Sigmoid colon (tissue), 4 donors: ENCODE data around the gene APPL1.

Source experiments
- CTCF ChIP-seq, 4 experiments: fragments of 450-650 bp in 3 of 4; fragments of 200-600 bp in 1 of 4; IDR thresholded peaks; one replicate each; pipeline ENCODE4 v1.5.1; 2016 to 2019; ENCODE audit warnings: antibody characterized with exemption in 4 of 4, mild to moderate bottlenecking in 3 of 4, moderate library complexity in 2 of 4
- POLR2A ChIP-seq, 2 donors: fragments of 450-650 bp; IDR thresholded peaks; one replicate each; pipeline ENCODE4 v1.6.1; 2016; ENCODE audit warnings: antibody characterized with exemption in 2 of 2, mild to moderate bottlenecking in 2 of 2, moderate library complexity in 2 of 2
- POLR2AphosphoS5 ChIP-seq, 4 donors: sonication (generic); formaldehyde crosslinking; IDR thresholded peaks; one replicate each; pipeline ENCODE4 v1.6.1; 2017; ENCODE audit warnings: antibody characterized with exemption in 4 of 4

GRCh38 chr3:57298041-57298440 is 70.5 kb downstream of the APPL1 start:
- TF ChIP-seq CTCF (IDR thresholded peaks at IDR 0.05) (no peak), POLR2A (IDR thresholded peaks at IDR 0.05) (no peak), POLR2AphosphoS5 (IDR thresholded peaks at IDR 0.05) (no peak)
